HG03457 (cell line): ENCODE results near the gene CHCHD6.
"Not testable (repeated sequence)": the region's sequence is repeated elsewhere in the genome, so short reads cannot be mapped to it uniquely, and the experiment has no call there.

Experiments
- ATAC-seq: cut with Tn5 transposase; IDR thresholded peaks from one replicate; pipeline ENCODE4 v1.9.1; 2021; ENCODE audit warnings: moderate number of reproducible peaks; ENCODE audit not compliant: unreplicated experiment

Gene CHCHD6

DNA sequence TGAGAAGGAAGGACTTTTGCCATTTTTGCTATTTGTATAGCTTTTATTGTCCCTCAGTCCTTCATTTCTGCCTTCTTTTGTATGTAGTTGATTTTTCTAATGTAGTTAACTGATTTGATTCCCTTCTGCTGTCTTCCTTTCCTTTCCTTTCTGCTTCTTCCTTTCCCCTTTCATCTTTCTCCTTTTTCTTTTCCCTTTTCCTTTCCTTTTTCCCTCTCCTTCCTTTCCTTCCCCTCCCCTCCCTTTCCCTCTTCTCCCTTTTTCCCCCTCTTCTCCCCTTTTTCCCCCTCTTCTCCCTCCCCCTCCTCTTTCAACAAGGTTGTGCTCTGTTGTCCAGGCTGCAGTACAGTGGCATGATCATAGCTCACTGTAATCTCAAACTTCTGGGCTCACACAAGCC, 59.0 kb downstream of the CHCHD6 start:
- no peak for ATAC-seq

DNA sequence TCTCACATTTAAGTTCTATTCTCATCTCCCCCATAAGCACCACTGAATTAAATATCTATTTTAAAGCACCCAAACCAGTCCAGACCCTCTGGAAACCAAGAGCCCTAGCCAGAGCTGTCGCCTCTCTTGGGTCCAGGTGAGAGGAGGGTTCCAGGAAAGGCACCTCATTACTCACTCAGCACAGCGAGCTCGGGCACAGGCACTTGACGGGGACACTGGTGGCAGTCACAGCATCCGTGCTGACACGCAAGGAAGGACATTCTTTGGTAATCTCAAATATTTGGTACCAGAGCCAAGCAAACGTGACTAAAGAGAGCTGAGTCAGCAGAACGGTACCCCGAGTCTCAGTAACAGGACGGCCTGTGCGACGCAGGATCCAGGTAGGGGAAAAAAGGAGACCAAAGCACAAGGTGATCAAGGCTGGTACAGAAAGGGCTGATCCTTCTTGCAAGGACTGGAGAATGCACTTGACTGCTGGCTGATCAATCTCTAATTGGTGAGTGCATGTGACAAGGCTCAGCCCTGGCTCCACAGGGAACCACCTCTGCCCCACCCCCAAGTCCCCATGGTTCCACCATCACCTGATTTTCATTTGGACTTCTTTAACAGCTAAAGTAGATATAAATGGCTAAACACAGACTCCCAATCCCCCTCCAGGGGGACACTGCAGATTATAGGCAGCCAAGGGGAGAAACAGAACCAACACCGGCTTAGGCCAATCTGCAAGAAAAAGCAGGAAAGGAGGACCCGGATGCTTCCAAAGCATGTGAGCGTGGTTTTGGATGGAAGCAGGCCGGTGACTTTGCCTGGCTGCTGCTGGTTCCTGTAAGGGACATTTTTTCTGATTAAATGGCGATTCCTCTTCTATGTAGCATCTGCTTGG, 61.4 kb downstream of the CHCHD6 start:
- no peak for ATAC-seq

DNA sequence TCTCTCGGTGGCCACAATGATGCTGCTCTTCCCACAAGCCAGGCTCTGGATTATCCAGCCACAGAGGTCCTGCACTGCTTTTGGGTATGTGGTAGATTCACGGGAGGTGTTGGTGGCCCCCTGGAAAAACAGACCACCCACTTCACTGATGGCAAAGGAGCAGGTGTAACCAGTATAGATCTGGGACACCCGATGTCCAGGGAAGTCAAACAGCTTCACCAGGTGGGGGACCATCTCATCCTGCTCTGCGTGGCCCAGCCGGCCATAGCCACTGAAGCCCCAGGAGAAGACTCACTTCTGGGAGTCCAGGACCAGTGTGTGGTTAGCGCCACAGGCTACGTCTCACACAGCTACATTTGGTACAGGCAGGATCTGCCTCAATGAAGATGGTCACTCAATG, 62.6 kb downstream of the CHCHD6 start:
- no peak for ATAC-seq

DNA sequence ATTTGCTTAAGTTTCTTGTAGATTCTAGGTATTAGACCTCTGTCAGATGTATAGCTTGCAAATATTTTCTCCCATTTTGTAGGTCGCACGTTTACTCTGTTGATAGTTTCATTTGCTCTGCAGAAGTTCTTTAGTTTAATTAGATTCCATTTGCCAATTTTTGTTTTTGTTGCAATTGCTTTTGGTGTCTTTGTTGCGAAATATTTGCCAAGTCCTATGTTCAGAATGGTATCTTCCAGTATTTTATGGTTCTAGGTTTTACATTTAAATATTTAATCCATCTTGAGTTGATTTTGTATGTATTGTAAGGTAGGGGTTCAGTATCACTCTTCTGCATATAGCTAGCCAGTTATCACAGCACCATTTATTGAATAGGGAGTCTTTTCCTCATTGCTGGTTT, 64.9 kb downstream of the CHCHD6 start:
- ATAC-seq = no peak

DNA sequence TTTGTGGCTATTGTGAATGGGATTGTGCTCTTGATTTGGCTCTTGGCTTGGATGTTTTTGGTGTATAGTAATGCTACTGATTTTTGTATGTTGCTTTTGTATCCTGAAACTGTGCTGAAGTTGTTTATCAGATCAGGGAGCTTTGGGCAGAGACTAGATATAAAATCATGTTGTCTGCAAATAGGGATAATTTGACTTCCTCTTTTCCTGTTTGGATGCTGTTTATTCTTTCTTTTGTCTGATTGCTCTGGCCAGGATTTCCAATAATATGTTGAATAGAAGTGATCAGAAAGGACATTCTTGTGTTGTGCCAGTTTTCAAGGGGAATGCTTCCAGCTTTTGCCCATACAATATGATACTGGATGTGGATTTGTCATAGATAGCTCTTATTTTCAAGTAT, 66.1 kb downstream of the CHCHD6 start:
- no peak for ATAC-seq

DNA sequence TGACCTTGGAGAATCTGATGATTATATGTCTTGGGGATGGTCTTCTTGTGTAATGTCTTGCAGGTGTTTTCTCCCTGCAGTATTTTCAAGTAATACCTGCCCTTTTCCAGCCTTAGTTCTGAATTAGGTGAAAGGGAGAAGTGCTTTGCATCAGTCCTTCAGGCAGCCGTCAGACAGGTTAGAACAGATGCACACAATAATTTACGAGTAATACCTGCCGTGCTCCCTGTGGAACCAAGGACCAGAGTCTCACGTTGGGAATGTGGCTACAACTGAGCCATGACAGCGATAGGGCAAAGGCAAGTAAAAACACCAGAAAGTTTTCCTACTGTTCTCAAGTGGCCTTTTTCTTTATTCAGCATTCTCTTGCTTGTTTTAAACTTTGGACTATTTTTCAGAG, 69.1 kb downstream of the CHCHD6 start:
- no peak for ATAC-seq

DNA sequence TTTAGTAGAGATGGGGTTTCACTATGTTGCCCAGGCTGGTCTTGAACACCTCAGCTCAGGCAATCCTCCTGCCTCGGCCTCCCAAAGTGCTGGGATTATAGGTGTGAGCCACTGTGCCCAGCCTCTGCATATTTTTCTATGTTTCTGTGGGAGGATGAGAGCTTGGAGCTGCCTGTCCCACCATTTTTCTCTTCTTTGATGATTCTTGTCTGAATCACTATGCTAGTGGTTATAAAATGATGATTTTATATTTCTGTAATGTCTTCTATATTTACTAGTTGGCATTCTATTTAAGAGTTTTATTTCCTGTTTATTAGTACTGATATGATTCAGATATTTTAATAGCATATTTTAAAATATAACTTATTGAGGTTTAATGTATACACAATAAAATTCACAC, 69.7 kb downstream of the CHCHD6 start:
- ATAC-seq = no peak

DNA sequence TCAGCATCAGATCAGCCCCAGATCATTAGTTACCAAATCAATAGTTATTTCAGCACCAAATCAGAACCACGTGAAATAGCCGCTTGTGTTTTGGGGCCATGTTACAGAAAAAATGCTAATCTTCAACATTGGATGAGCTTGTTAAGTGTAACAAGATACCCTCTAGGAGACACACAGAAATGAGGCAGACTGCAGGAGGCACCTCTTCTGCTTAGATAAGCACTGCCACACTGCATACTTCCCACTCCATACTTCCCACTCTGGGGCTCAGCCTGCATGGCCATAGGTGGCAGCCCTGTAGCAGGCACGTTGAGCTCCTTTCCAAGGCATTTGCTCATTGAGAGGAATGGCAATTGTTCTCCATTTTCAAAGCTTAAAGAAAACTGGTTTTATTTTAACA, 73.3 kb downstream of the CHCHD6 start:
- ATAC-seq = no peak

DNA sequence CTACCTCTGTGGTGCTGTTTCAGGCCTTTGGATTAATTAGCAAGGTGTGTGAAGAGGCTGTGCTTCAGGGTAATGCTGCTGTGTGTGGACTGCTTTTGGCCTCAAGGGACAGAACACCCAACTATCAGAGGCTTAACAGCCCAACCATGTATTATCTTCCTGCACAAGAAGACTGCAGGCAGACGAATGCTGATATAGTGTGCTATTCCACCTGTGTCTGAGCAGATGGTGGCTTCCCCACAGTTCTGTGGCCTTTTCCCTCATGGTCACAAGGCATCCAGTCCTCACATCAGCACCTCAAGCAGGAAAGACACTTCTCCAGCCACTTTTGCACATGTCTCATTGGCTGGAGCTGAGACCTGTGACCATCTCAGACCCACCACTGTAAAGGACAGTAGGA, 76.6 kb downstream of the CHCHD6 start:
- no peak for ATAC-seq

DNA sequence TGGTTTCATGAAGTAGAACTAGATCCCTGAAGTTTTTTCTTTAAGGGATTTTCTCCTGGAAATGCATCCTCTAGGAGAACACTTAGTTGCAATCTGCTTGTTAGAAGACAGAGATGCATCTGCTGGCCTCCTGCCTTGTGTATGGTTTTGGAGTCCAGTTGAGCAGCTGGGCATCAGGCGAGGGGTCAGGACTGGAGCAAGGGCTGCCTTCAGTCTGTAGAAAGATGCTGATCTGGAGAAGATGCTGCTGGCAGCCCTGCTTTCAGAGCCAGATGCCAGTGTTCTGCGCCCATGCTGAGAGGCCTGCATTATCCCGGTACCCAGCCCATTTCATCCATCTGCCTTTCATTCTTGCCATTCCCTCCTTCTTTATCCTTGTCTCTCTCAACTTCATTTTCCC, 77.4 kb downstream of the CHCHD6 start:
- no peak for ATAC-seq

DNA sequence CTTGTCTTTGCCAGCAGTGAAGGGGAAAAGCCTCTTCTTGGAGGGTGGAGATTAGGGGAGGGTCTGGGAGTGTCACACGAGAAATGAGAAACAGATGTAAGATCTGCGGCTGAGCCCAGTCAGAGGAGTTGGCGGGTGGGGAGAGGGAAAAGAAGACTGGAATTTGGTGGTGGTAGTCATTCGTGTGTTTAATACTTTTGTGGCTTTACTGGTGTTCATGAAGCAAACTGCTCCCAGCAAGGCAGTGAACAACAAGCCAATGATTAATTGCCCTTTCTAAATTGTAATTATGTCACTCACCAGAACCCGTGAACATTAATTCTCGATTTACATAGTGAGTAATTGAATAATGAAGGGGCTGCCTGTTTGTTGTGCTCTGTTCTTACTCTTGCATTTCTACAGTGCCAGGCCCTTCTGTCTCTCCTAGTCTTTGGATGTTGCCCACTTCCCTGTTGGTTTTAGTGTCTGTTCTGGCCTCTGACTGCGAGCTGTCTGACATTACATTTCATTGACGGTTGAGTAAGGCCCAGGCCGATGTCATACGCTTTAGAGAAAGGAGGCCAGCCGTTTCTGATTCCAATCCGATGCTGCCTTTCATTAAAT, 78.0 kb downstream of the CHCHD6 start:
- no peak for ATAC-seq

DNA sequence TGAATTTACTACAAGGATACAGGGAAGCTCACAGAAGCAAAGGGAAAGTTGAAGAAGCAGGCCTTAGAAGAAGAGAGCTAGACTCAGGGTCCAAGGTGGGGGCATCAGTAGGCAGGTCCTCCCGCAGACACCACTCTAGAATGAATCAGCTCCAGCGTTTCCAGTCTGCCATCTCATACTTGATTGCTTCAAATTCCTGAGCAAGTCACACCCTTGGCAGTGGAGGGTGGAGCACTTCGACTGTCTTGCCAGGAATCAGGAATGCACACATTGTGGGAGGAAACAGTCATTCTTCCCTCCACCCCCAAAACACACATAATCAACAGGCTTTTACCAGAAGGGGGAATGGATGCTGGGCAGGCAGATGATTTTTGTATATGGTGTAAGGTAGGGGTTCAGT, 78.5 kb downstream of the CHCHD6 start:
- ATAC-seq = no peak

DNA sequence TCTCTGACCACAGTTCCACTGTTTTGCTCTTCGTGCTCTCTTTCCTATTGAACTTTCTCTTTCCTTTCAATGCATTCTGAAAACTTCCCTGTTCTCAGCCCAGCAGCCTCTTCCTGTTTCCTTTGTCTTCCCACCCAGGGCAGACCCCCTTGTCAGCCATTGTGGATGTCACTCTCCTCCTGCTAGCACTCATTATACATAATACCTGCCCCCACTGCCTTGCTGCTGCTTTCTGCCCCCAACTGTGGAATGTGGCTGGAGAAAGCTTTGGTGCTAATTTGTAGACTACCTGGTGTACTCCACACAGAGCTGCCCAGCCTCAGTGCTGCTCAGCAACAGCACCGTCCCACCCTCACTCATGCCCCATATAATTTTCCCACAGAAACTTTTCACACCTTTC, 80.2 kb downstream of the CHCHD6 start:
- ATAC-seq = no peak

DNA sequence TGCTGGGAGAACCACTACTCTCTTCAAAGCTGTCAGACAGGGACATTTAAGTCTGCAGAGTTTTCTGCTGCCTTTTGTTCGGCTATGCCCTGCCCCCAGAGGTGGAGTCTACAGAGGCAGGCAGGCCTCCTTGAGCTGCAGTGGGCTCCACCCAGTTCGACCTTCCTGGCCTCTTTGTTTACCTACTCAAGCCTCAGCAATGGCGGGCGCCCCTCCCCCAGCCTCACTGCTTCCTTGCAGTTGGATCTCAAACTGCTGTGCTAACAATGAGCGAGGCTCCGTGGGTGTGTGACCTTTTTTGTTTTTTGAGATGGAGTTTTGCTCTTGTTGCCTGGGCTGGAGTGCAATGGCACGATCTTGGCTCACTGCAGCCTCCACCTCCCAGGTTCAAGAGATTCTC, 87.3 kb downstream of the CHCHD6 start:
- not testable (repeated sequence) for ATAC-seq

DNA sequence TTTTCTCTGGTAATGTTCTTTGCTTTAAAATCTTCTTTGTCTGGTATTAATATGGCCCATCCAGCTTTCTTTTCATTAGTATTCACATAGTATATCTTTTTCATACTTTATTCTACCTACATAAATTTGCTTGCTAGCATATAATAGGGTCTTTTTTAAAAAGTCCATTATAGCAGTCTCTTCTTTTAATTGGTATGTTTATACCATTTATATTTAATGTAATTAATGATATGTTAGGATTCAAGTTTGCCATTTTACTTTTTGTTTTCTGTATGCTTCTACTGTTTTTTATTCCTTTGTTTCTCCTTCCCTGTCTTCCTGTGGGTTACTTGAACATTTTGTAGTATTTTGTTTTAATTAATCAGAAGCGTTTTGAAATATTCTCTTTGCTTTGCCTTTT, 89.0 kb downstream of the CHCHD6 start:
- ATAC-seq = no peak

DNA sequence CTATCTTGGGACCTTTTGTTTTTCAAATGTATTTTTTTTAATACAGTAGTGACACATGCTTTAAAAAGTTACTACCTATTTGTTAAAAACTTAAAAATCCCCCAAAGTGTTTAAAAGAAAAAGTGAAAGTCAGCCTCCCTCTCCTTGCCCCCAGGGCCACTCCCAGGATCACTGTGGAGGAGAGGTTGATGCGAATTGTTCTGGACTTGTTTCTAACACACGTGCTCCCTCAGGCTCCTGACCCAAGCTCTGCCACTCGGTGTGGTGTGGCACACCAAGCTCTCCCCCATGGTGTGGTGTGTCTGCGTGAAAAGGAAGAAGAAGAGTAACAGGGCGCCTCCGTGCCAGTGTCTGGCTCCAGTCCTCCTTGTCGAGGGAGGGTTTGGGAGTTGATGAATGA, 93.5 kb downstream of the CHCHD6 start:
- no peak for ATAC-seq

DNA sequence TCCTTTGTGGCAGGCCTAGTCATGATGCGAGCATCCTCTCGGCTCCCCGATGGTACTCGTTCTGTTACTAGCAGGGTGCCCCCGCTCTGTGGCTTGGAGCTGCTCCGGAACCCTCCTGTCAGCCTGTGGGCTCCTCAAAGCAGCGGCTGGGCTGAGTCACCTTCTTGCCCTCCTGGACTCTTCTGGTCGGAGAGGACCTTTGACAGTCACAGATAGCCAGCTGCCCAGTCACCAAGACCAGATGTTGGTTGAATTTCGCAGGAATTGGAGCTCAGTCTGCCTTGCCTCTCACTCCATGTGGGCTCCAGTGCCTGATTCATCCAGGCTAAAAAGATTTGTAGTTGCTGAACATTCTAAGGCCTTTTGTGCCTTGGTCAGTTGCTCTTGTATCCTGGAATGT, 94.5 kb downstream of the CHCHD6 start:
- ATAC-seq = no peak

DNA sequence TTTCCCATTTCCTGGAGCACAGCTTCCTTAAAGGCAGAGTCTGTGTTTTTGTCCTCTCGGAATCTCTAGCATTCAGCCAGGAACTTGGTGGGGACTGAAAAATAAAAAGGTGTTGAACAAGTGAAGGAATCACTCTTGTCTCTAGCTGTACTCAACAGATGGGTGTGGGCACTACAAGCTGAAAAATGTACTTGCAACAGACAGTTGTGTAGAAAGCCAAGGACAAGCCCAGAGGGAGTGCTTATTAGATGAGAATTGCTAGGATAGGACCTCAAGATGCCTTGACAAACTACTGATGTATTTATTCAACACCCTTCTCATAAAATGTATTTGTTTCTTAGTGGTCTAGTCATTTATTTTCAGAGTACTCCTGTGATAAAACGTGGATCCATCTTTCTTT, 95.1 kb downstream of the CHCHD6 start:
- no peak for ATAC-seq

DNA sequence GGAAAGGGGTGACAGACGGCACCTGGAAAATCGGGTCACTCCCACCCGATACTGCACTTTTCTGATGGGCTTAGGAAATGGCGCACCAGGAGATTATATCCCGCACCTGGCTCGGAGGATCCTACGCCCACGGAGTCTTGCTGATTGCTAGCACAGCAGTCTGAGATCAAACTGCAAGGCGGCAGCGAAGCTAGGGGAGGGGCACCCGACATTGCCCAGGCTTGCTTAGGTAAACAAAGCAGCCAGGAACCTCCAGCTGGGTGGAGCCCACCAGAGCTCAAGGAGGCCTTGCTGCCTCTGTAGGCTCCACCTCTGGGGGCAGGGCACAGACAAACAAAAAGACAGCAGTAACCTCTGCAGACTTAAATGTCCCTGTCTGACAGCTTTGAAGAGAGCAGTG, 97.3 kb downstream of the CHCHD6 start:
- not testable (repeated sequence) for ATAC-seq

DNA sequence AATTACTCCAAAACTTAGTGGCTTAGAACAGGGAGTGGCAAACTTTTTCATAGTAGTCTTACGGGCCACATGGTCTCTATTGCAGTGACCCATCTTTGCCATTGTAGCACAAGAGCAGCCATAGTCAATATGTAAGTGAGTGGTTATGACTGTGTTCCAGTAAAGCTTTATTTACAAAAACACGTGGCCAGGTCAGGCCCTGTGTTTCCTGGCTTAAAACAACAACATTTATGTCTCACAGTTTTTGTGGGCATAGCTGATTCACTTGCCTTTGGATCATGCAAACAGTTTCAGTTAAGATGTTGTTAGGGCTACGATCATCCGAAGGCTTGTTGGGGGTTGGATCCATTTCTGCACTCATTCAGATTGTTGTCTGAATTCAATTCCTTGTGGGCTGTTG, 103.8 kb downstream of the CHCHD6 start:
- ATAC-seq = no peak

DNA sequence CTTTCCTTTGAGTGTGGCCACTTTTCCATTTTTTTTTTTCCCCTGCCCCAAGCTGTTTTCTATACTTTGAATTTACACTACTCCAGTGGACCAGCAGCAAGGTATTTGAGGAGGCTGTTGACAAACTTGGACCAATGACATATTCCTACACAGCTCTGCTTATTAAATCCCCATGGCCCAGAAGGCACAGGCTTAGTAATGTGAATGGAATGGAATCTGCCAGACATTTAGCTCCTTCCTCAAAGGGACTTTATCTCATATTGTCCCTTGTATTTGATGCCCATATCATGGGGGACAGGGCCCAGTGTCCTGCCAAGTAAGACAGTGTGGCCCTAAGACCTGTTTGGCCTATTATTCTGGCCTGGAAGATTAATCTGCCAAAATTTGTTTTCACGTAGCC, 107.5 kb downstream of the CHCHD6 start:
- ATAC-seq = no peak

DNA sequence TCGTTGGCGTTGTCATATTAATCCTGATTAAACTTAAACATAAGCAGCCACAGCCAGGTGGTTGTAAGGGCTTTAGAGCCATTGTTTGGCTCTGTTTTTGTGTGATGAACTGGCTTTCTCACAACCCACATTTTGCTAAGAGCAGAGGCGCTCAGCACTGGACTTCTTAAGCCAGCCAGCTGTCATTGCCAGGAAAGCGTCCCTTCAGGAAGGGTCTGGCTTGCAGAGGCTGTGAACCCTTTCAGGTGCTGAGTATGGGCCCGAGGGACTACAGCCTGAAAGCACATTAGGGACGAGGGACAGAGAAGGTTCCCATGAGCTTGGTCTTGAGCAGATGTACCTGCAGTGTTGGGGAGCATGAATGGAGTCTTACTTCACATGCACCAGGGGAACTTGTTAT, 112.3 kb downstream of the CHCHD6 start:
- no peak for ATAC-seq
